M059J (cell line): ENCODE measurements around the gene CFAP65. TPM values are rescaled to one million over a fixed set of nuclear protein-coding genes. Genes with fewer than 3 reads are reported as not detected.

Experiments
- DNase-seq: peaks from one replicate; pipeline ENCODE4 v3.0.0-alpha.2; 2012; ENCODE audit warnings: low read depth
- total RNA-seq: library from RNA; depleted of rRNA; stranded (reverse); fragments of >200 nt; shearing (Covaris generic); gene quantifications from 2 replicates; pipeline ENCODE4 v1.2.3, GENCODE V29; 2014

The CFAP65 gene
- total RNA-seq, 1 experiment from 2014 or later: not detected

- no peak for DNase-seq
Measured at GRCh38 chr2:219059725-219060682, 18.7 kb upstream of the CFAP65 start.

- no peak for DNase-seq
Measured at GRCh38 chr2:219059375-219059724, 18.0 kb upstream of the CFAP65 start.

GRCh38 chr2:219058541-219059374 lies 17.4 kb upstream of the CFAP65 start:
- peak; percentile 37 for DNase-seq

- peak; percentile 48 for DNase-seq
Measured at GRCh38 chr2:219057709-219058540, 16.6 kb upstream of the CFAP65 start.

- DNase-seq: no peak
Measured at GRCh38 chr2:219056896-219057708, 15.8 kb upstream of the CFAP65 start.

GRCh38 chr2:219056176-219056895 lies 15.0 kb upstream of the CFAP65 start:
- no peak for DNase-seq

- DNase-seq: no peak
Measured at GRCh38 chr2:219054956-219055903, 13.9 kb upstream of the CFAP65 start.

- DNase-seq: peak; percentile 83
Measured at GRCh38 chr2:219049282-219049681, 8.0 kb upstream of the CFAP65 start.

GRCh38 chr2:219045937-219046550 lies 4.7 kb upstream of the CFAP65 start:
- peak; percentile 33 for DNase-seq

GRCh38 chr2:219042750-219043149 lies 1.4 kb upstream of the CFAP65 start:
- no peak for DNase-seq

GRCh38 chr2:219042157-219042556 lies 841 bp upstream of the CFAP65 start:
- no peak for DNase-seq

- DNase-seq: no peak
Measured at GRCh38 chr2:219038600-219038999, 2.7 kb downstream of the CFAP65 start.

- no peak for DNase-seq
Measured at GRCh38 chr2:219037783-219038499, 3.4 kb downstream of the CFAP65 start.

- DNase-seq: no peak
Measured at GRCh38 chr2:219035942-219036341, 5.4 kb downstream of the CFAP65 start.

GRCh38 chr2:219034823-219035222 lies 6.5 kb downstream of the CFAP65 start:
- no peak for DNase-seq

- no peak for DNase-seq
Measured at GRCh38 chr2:219032051-219032745, 9.1 kb downstream of the CFAP65 start.

- no peak for DNase-seq
Measured at GRCh38 chr2:219031005-219031738, 10.1 kb downstream of the CFAP65 start.
